MCF 10A (cell line): ENCODE data around the gene PARD6B. TPM values are rescaled to one million over a fixed set of nuclear protein-coding genes. Genes with fewer than 3 reads are reported as not detected.

Source experiments
- BruUV-seq: library from RNA; stranded (reverse); fragments of 400-500 nt; replicated peaks from 2 replicates; lab custom pipeline; 2021; lab: Mats Ljungman, UMichigan
- CTCF ChIA-PET: fragments of 300-600 bp; sonication (Branson Sonifier 250); formaldehyde crosslinking; extraction: SDS; loops from one replicate; lab custom pipeline; 2021; ENCODE audit warnings: antibody characterized with exemption, inconsistent platforms; lab: Yijun Ruan, JAX
- POLR2A ChIA-PET: fragments of 300-600, 350-650 bp; sonication (Branson Sonifier 250); formaldehyde crosslinking; extraction: SDS; loops from one replicate; lab custom pipeline; 2020; ENCODE audit warnings: antibody characterized with exemption, inconsistent platforms; lab: Yijun Ruan, JAX
- DNase-seq: peaks from one replicate; pipeline ENCODE4 v3.0.0-alpha.2; 2018; ENCODE audit not compliant: unreplicated experiment
- H3K27ac Mint-ChIP-seq: one replicate; pipeline ENCODE4 v1.8.0; 2022; ENCODE audit warnings: mild to moderate bottlenecking, low read depth, mixed read lengths; ENCODE audit not compliant: unreplicated experiment
- H3K27me3 Mint-ChIP-seq: one replicate; pipeline ENCODE4 v1.8.0; 2022; ENCODE audit warnings: mixed read lengths; ENCODE audit not compliant: insufficient read depth, unreplicated experiment
- H3K36me3 Mint-ChIP-seq: one replicate; pipeline ENCODE4 v1.8.0; 2022; ENCODE audit warnings: mild to moderate bottlenecking, moderate library complexity, mixed read lengths; ENCODE audit not compliant: insufficient read depth, unreplicated experiment
- H3K4me1 Mint-ChIP-seq: one replicate; pipeline ENCODE4 v1.8.0; 2022; ENCODE audit warnings: mixed read lengths; ENCODE audit not compliant: insufficient read depth, unreplicated experiment
- H3K4me3 Mint-ChIP-seq: one replicate; pipeline ENCODE4 v1.8.0; 2022; ENCODE audit warnings: mild to moderate bottlenecking, moderate library complexity, mixed read lengths; ENCODE audit not compliant: unreplicated experiment
- H3K9me3 Mint-ChIP-seq: one replicate; pipeline ENCODE4 v1.8.0; 2022; ENCODE audit warnings: mixed read lengths; ENCODE audit not compliant: unreplicated experiment
- CTCF ChIP-seq: fragments of 200-600 bp; IDR thresholded peaks from one replicate; pipeline ENCODE4 v1.8.0; 2022; ENCODE audit warnings: antibody characterized with exemption, mild to moderate bottlenecking; ENCODE audit not compliant: unreplicated experiment
- intact Hi-C: fragments of 100-400 bp; cut with micrococcal nuclease; formaldehyde crosslinking; loops from 2 replicates; pipeline ENCODE4 v1.14.1; 2022
- total RNA-seq: library from RNA; stranded (reverse); gene quantifications from 2 replicates; pipeline ENCODE4 v1.2.3, GENCODE V29; 2022

Gene PARD6B
- total RNA-seq, 1 experiment from 2014 or later: 5.8 TPM

DNA sequence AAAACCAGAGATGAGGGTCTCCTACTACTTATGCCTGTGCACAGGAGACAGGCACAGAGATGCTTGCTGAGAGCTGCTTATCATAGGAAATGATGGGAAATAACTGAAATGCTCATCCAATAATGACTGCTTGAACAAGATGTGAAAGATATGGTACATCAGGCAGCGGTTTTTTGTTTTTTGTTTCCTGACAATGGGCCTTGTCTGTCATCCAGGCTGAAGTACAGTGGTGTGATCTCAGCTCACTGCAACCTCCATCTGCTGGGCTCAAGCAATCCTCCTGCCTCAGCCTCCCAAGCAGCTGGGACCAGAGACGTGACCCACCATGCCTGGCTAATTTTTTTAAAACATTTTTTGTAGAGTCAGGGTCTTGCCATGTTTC, 38.8 kb upstream of the PARD6B start:
- TF ChIP-seq CTCF: no peak
- Mint-ChIP-seq H3K4me3 (no peak overlapping the region), H3K27ac (no peak overlapping the region), H3K36me3 (no peaks in the 10 kb centered on the region), H3K4me1 (peaks cover 12% of the 10 kb centered on the region), H3K9me3 (no peaks in the 10 kb centered on the region), H3K27me3 (no peaks in the 10 kb centered on the region)
- POLR2A ChIA-PET: no interaction called here
- DNase-seq: no peak
- CTCF ChIA-PET: interaction anchor here (1.4 kb wide), 1 partner anchor 18 kb away, joined by 6 read pairs; no protein-coding TSS in a partner anchor
- intact Hi-C loops: no loop called here
- no TSS peak for BruUV-seq

DNA sequence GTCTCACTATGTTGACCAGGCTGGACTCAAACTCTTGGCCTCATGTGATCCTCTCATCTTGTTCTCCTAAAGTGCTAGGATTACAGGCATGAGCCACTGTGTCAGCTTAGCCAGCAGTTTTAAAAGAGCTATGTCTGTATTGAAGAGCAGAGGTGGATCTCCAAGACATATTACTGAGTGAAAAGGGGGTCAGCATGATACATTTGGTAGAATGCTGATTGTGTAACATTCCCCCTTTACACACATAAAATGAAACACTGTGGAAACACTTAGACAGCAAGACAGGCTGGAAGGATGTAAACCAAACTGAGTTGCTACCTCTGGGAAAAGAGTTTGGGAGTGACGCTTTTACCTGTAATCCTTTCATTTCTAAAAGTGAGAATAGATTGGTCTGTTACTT, 38.4 kb upstream of the PARD6B start:
- H3K4me1 Mint-ChIP-seq: peaks cover 12% of the 10 kb centered on the region
- no peaks in the 10 kb centered on the region for H3K36me3 Mint-ChIP-seq
- no peaks in the 10 kb centered on the region for H3K27me3 Mint-ChIP-seq
- H3K4me3 Mint-ChIP-seq: no peak overlapping the region
- intact Hi-C loops: no loop called here
- ChIA-PET POLR2A (no interaction called here), CTCF (interaction anchor here (1.4 kb wide), 1 partner anchor 18 kb away, joined by 6 read pairs; no protein-coding TSS in a partner anchor)
- H3K9me3 Mint-ChIP-seq: no peaks in the 10 kb centered on the region
- no peak for TF ChIP-seq CTCF
- no peak for DNase-seq
- BruUV-seq: no TSS peak
- no peak overlapping the region for H3K27ac Mint-ChIP-seq

DNA sequence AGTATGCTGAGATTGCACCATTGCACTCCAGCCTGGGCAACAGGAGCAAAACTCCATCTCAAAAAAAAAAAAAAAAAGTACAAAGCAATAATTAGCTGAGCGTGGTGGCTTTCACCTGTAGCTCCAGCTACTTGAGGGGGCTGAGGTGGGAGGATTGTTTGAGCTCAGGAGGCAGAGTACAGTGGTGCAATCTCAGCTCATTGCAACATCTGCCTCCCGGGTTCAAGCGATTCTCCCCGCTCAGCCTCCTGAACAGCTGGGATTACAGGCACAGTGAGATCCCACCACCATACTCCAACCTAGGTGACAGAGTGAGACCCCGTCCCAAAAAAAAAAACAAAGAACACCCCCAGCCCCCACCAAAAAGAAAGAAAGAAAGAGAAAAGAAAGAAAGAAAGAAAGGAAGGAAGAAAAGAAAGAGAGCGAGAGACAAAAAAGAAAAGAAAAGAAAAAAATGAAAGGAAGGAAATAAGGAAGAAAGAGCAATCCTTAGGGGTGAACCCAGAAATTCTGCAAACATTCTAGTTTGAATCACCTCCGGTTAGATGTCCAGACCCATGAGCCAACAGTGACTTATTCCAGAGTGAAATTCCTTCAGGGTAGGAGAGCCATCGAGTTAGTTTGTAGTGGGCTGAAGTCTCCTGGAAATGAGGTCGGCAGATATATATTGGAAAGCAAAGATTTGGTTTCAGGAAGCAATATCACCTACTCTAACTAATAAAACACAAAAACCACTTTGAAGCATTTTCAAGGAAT, 36.8 kb upstream of the PARD6B start:
- no peaks in the 10 kb centered on the region for H3K36me3 Mint-ChIP-seq
- H3K27ac Mint-ChIP-seq: no peak overlapping the region
- POLR2A ChIA-PET: interaction anchor here (0.6 to 1.0 kb wide), 3 partner anchors 15 to 306 kb away, joined by 3 read pairs; no protein-coding TSS in a partner anchor

More for the DNA sequence above, 36.8 kb upstream of the PARD6B start:
- TF ChIP-seq CTCF: no peak
- no peak overlapping the region for H3K4me3 Mint-ChIP-seq
- no TSS peak for BruUV-seq
- no peaks in the 10 kb centered on the region for H3K27me3 Mint-ChIP-seq
- CTCF ChIA-PET: interaction anchor here (0.6 to 1.3 kb wide), 3 partner anchors 51 to 94 kb away, joined by 3 read pairs; no protein-coding TSS in a partner anchor
- no peaks in the 10 kb centered on the region for H3K9me3 Mint-ChIP-seq
- intact Hi-C loops: no loop called here
- no peak for DNase-seq
- H3K4me1 Mint-ChIP-seq: peaks cover 12% of the 10 kb centered on the region
